AG20443 (cell line): ENCODE measurements around the gene FLT3LG.
"Not testable (repeated sequence)": the region's sequence is repeated elsewhere in the genome, so short reads cannot be mapped to it uniquely, and the experiment has no call there.

Experiments
- DNase-seq: peaks from one replicate; pipeline ENCODE4 v3.0.0; 2012; ENCODE audit warnings: low spot score, mixed read lengths

FLT3LG gene

GRCh38 chr19:49463960-49464740 lies 9.9 kb upstream of the FLT3LG start:
- DNase-seq = no peak

GRCh38 chr19:49465371-49465770 lies 8.6 kb upstream of the FLT3LG start:
- no peak for DNase-seq

GRCh38 chr19:49468199-49468598 lies 5.8 kb upstream of the FLT3LG start:
- no peak for DNase-seq

- peak; percentile 75 for DNase-seq
Measured at GRCh38 chr19:49468746-49469447, 5.1 kb upstream of the FLT3LG start.

GRCh38 chr19:49469828-49470614 lies 4.0 kb upstream of the FLT3LG start:
- no peak for DNase-seq

GRCh38 chr19:49470615-49470978 lies 3.4 kb upstream of the FLT3LG start:
- DNase-seq = no peak

- no peak for DNase-seq
Measured at GRCh38 chr19:49472936-49473335, 1.1 kb upstream of the FLT3LG start.

GRCh38 chr19:49473501-49473867 lies 531 bp upstream of the FLT3LG start:
- DNase-seq = not testable (repeated sequence)

GRCh38 chr19:49474542-49474924 lies 518 bp downstream of the FLT3LG start:
- no peak for DNase-seq

- peak; percentile 43 for DNase-seq
Measured at GRCh38 chr19:49475191-49475917, 1.3 kb downstream of the FLT3LG start.

- DNase-seq = peak; percentile 69
Measured at GRCh38 chr19:49475995-49476880, 2.2 kb downstream of the FLT3LG start.

GRCh38 chr19:49479975-49480628 lies 6.1 kb downstream of the FLT3LG start:
- DNase-seq = no peak

- no peak for DNase-seq
Measured at GRCh38 chr19:49481020-49481683, 7.1 kb downstream of the FLT3LG start.

GRCh38 chr19:49486232-49486631 lies 12.2 kb downstream of the FLT3LG start:
- DNase-seq = no peak

GRCh38 chr19:49486710-49487276 lies 12.8 kb downstream of the FLT3LG start:
- DNase-seq = no peak

GRCh38 chr19:49487277-49488045 lies 13.4 kb downstream of the FLT3LG start, which contains the start of gene RPL13A:
TSS of gene RPL13A (plus strand) at chr19:49487608. CDS start at chr19:49487630, 22 bp downstream.
- DNase-seq = peak; percentile 98

- no peak for DNase-seq
Measured at GRCh38 chr19:49488046-49488862, 14.2 kb downstream of the FLT3LG start.
